IPS-11a (cell line): Measurements from ENCODE around the gene CSNK1G3.

ENCODE experiments used
- H3K4me3 ChIP-seq: one replicate; pipeline ENCODE4 v1.5.1; 2013; ENCODE audit warnings: low read depth, low read length, control low read depth

Gene CSNK1G3

GRCh38 chr5:123557907-123558306, 45.9 kb downstream of the CSNK1G3 start:
- no peak overlapping the region for H3K4me3 ChIP-seq

- no peak overlapping the region for H3K4me3 ChIP-seq
These were observed 46.9 kb downstream of the CSNK1G3 start for GRCh38 chr5:123558762-123559433.

- no peak overlapping the region for H3K4me3 ChIP-seq
These were observed 47.4 kb downstream of the CSNK1G3 start for GRCh38 chr5:123559434-123559775.

- no peak overlapping the region for H3K4me3 ChIP-seq
These were observed 49.3 kb downstream of the CSNK1G3 start for GRCh38 chr5:123561230-123561629.

- H3K4me3 ChIP-seq, result no peak overlapping the region
These were observed 60.0 kb downstream of the CSNK1G3 start for GRCh38 chr5:123571927-123572326.

GRCh38 chr5:123578390-123578789, 66.4 kb downstream of the CSNK1G3 start:
- no peak overlapping the region for H3K4me3 ChIP-seq

- no peak overlapping the region for H3K4me3 ChIP-seq
These were observed 67.4 kb downstream of the CSNK1G3 start for GRCh38 chr5:123579410-123579809.

- no peak overlapping the region for H3K4me3 ChIP-seq
These were observed 70.7 kb downstream of the CSNK1G3 start for GRCh38 chr5:123582550-123583285.

- H3K4me3 ChIP-seq, result no peak overlapping the region
These were observed 73.9 kb downstream of the CSNK1G3 start for GRCh38 chr5:123585871-123586270.

- H3K4me3 ChIP-seq, result no peak overlapping the region
These were observed 82.5 kb downstream of the CSNK1G3 start for GRCh38 chr5:123594434-123594833.

- no peak overlapping the region for H3K4me3 ChIP-seq
These were observed 85.0 kb downstream of the CSNK1G3 start for GRCh38 chr5:123597018-123597417.

GRCh38 chr5:123598028-123598689, 86.2 kb downstream of the CSNK1G3 start:
- H3K4me3 ChIP-seq, result no peak overlapping the region

- H3K4me3 ChIP-seq, result no peak overlapping the region
These were observed 87.2 kb downstream of the CSNK1G3 start for GRCh38 chr5:123599171-123599570.

GRCh38 chr5:123601610-123602009, 89.6 kb downstream of the CSNK1G3 start:
- H3K4me3 ChIP-seq, result no peak overlapping the region

GRCh38 chr5:123605822-123606221, 93.8 kb downstream of the CSNK1G3 start:
- H3K4me3 ChIP-seq, result no peak overlapping the region

GRCh38 chr5:123610209-123610608, 98.2 kb downstream of the CSNK1G3 start:
- H3K4me3 ChIP-seq, result no peak overlapping the region

GRCh38 chr5:123610665-123611405, 98.9 kb downstream of the CSNK1G3 start:
- H3K4me3 ChIP-seq, result no peak overlapping the region

GRCh38 chr5:123611406-123611709, 99.4 kb downstream of the CSNK1G3 start:
- no peak overlapping the region for H3K4me3 ChIP-seq

GRCh38 chr5:123617561-123617960, 105.6 kb downstream of the CSNK1G3 start:
- no peak overlapping the region for H3K4me3 ChIP-seq

- H3K4me3 ChIP-seq, result no peak overlapping the region
These were observed 114.1 kb downstream of the CSNK1G3 start for GRCh38 chr5:123626051-123626450.

- H3K4me3 ChIP-seq, result no peak overlapping the region
These were observed 117.0 kb downstream of the CSNK1G3 start for GRCh38 chr5:123628860-123629544.
